ENCODE data around the gene HBEGF.

Gene HBEGF

DNA sequence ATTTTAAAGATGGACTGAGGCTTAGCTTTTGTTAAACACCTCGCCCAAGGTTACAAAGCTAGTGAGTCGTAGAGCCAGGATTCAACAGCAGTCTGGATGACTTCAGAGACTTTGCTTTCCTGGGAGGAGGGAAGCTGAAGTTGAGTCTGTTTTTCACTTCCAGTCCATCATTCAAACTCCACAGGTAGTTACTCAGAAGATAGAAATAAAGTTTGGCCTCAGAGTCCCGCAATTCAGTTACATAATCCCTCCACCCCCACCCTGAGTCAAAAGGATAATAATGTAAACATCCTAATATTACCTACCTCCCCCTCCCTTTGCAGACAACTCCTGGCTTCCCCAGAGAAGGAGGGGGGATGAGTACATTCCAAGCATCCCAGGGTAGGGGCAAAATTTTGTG is 8.1 kb downstream of the HBEGF start:
- DNase-seq (ENCODE audit: low read depth in 1 of 2, low spot score in 1 of 2): no peak

DNA sequence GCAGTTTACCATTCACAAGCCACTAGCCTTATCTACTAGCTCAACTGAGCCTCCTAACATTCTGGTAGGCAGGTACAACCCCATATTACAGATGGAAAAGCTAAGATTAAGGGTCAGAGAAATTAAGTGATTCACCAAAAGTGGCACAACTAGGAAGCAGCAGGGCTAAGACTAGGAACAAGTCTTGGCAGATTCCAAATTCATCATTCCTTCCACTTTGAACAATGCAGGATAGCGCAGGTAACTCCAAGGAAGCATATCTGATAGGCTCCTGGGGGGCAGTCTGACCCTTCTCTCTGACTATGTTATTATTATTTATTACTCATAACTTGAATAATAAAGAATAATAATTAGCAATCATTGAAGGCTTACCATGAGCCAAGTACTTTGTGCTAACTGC is 8.5 kb downstream of the HBEGF start:
- DNase-seq (ENCODE audit: low read depth in 1 of 2, low spot score in 1 of 2): no peak

DNA sequence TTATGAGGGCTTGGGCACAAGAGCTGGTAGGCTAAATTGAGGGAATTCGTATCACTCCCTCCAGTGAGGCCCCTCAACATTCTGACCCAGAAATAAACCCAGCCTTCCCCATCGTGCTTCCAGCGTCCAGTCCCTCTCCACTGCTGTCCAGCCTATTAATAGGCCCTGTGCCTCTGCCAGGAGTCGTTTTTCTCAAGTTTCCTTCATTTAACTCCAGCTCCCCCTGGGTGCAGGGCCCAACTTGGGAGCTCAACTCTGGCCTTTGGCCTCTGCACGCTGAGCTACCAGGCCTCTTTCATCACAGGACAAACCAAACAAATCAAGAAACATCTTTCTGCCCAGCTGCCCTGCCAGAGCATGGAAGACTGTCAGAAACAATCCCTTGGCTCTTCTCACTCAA is 10.0 kb downstream of the HBEGF start:
- DNase-seq (ENCODE audit: low read depth in 1 of 2, low spot score in 1 of 2): no peak

DNA sequence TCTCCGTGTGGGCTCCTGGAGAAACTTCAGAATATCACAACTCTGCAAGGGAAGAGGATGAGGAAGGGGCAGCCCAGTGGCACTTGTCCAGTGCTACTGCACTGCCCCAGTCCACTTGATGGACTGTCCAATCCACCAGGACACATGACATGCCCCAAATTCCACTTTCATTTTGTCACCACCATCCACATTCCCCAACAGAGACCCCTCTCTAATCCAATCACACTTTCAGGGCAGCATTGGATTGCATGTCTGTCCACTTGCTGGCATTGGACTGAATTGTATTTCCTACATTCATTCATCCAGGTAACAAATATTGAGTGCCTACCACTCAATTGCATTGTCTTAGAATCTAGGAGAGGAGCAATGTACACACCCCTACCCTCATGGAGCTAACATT is 14.8 kb downstream of the HBEGF start:
- DNase-seq (ENCODE audit: low read depth in 1 of 2, low spot score in 1 of 2): no peak

DNA sequence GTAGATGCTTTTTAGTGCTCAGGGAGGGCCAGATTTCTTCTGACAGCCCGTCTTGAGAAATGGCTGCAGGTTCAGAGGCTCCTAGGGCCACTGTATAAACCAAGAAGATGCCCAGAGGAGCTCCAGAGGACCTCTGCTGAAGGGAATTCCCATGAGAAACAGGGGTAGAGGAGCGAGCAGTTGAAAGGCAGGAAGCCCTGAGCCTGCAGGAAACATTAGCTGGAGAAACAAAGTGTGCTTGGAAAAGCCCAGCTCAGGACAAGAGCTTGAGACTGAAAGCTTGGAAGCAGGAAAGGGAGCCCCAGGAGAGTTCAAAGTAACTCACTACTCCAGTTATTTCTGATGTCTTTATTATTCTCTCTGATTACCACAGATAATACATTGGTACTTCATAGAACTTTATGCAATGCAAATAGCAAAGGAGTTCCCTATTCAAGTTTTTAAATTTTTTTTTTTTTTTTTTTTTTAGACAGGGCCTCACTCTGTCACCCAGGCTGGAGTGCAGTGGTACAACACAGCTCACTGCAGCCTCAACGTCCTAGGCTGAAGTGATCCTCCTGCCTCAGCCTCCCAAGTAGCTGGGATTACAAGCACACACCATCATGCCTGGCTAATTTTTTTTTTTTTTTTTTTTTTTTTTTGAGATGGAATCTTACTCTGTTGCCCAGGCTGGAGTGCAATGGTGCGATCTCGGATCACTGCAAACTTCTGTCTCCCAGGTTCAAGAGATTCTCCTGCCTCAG is 16.5 kb downstream of the HBEGF start:
- no peak for DNase-seq (ENCODE audit: low read depth in 1 of 2, low spot score in 1 of 2)

DNA sequence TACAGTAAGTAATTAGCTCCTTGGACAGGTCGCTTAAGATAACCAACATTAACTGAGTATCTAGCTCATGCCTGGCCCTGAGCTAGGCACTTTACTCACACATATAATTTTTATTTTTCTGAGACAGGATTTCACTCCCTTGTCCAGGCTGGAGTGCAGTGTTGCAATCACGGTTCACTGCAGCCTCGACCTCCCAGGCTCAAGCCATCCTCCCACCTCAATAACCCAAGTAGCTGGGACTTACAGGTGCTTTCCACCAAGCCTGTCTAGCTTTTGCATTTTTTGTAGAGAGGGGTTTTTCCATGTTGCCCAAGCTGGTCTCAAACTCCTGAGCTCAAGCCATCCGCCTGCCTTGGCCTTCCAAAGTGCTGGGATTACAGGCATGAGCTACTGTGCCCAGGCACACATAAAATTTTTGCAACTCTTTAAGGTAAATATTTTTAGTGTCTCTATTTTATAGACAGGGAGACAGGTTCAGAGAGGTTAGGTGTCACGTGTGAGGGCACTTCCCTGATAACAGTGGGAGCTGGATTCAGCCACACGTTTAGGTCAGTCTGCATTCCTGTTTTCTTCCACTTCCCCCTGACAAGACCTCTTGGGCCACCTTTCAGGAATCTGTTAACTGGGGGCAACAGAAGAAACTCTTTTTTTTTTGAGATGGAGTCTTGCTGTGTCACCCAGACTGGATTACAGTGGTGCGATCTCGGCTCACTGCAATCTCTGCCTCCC is 18.2 kb downstream of the HBEGF start:
- no peak for DNase-seq (ENCODE audit: low read depth in 1 of 2, low spot score in 1 of 2)

DNA sequence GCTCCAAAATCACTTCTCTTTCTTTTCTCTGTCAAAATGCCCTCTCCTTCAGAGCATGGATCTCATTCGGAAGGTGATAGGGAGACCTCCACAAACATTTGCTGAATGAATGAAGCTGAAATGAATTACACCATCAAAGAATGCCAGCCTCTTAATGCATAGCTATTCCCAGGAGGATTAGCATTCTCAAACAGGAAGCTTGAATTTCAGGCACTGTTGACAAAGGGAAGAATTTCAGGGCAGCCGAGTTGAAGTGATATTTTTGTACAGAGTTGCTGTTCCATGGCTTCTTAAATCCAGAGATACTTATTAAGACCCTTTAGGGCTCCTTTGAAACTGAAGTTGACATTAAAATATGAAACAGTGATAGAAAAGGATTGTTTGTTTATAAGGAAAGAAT is 18.8 kb downstream of the HBEGF start:
- no peak for DNase-seq (ENCODE audit: low read depth in 1 of 2, low spot score in 1 of 2)

DNA sequence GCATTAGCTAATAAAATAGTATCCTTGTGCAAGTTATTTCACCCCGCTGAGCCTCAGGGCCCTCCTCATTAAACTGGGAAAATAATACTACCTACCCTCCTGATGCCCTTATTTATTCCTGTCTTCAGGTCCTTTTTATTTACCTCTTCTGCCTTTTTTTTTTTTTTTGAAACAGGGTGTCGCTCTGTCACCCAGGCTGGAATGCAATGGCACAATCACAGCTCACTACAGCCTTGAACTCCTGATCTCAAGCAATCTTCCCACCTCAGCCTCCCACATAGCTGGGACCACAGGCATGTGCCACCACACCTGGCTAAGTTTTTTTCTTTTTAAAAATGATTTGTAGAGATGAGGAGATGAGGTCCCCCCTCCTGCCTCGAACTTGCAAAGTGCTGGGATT is 20.9 kb downstream of the HBEGF start:
- no peak for DNase-seq (ENCODE audit: low read depth in 1 of 2, low spot score in 1 of 2)

DNA sequence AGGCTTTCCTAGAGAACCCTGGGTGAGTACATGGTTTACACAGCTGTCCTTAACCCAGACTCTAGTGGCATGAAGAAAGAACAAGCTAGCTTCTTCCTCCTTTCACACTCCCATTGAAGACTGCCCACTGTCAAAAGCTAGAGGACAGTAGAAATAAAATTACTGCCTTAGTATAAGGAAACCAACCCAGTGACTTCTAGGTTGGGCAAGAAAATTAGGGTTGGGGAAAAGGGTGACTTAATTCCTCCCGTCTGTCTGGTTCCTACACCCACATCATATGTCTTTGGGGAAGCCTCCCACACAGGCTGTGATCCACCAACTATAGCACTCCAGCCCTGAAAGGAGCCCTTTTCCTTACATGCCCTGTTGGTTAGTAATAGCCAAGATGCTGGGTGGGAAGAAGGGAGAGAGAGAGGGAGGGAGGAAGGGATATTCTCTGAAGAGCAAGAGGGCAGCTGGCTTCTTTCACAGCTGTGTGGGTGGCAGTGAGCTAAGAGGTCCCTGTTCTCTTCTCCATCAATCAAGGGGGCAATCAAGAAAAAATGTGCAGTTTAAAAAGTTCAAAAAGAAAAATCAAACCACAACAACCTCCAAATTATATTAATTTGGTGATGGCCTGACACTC is 21.7 kb downstream of the HBEGF start:
- no peak for DNase-seq (ENCODE audit: low read depth in 1 of 2, low spot score in 1 of 2)

DNA sequence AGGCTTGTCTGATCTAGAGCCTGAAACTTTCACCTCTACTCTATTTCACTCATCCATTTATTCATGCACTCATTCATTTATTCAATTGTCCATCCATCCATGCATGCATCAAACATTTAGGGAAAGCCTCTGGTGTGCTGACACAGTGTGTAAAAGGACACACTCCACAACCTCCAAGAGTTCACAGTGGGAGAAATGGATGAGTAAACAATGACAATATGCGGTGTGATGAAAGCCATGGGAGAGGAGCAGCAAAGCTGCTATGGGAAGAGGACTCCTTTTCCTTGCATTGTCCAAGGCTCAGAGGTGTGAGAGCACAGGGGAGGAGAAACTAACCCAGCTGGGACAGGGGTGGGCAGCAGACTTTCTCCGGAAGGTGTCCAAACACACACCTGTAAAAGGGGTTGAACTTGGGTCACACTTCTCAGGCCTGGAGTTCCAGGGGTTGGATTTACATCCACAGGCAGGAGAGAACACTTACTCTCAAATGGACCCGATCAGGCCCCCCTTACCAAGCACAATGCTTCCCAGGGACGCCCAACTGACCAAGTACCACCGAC is 22.3 kb downstream of the HBEGF start:
- no peak for DNase-seq (ENCODE audit: low read depth in 1 of 2, low spot score in 1 of 2)

DNA sequence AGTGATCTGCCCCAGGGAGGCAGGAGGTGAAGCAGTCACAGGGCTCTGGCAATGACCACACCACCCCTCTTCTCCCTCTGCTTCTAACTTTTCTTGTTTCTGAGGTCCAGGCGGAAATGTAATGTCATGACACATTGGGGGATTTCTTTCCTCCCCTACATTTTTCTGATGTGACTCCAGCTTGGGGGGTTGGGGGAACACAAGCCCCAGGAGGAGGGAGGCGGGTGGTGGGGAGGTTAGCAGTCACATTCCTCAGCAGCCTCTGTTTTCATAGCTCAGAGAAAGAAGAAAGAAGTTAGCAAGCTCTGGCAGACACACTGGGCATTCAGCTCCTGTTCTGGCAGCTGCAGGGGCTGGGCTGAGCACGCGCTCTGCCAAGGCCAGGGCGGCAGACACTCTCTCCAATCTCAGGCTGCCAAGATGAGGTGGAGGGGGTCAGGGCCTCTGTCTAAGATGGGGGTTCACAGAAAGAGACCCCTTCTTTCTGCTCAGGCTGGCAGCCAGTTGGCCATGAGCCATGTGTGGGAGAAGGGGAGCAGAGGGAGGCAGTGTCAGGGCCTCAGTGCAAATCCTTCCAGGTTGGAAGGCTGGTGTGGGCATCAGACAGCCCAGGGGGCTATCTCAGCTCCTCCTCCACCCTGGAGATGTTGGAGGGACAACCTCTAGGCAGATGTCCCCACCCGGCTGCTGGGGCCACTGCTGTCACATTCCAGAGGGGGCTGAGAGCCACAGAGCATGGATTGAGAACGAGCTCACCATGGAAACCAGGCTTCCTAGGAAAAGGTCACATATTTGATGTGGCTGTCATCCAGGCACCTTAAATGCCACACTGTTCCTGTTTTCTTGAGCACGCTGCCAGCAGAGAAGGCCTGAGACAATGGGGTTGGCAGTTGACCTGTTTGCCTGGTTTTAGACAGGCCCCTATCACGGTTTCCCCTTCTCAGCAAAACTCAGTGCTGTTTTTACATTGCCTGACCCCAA is 23.4 kb downstream of the HBEGF start:
- no peak for DNase-seq (ENCODE audit: low read depth in 1 of 2, low spot score in 1 of 2)

DNA sequence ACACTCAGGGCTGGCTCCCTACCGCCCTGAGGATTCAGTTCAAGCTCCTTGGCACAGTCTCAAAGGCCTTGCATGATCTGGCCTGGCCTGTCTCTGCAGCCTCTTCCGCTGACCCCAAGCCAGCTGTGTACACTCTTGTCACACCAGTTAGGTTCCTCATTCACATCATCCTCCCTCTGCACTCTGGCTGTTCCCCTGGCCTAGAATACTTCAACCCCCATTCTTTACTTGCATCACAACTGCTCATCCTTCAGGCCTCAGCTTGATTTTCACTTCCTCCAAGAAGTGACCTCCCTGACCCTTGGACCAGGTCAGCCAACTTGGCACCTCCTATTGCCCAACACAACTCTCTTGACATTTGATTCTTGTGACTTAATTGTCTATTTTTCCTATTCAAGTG is 24.6 kb downstream of the HBEGF start:
- no peak for DNase-seq (ENCODE audit: low read depth in 1 of 2, low spot score in 1 of 2)

DNA sequence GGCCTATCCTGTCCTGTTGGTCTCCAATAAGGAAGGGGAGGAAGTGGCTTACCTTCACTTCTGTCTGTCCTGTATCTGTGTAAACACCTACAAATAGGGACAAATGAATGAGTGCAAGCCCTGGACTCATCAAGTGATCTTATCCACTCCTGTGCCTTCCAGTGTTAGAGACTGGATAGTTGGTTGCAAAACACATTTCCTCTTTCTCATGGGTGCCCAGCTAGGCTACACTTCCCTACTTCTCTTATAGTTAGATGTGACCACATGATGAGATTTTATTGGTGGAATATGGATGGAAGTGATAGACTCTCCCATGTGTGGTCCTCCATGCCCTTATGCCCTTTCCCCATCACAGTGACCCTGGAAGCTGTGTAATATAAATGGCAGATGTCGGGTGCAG is 26.6 kb downstream of the HBEGF start:
- DNase-seq (ENCODE audit: low read depth in 1 of 2, low spot score in 1 of 2): no peak

DNA sequence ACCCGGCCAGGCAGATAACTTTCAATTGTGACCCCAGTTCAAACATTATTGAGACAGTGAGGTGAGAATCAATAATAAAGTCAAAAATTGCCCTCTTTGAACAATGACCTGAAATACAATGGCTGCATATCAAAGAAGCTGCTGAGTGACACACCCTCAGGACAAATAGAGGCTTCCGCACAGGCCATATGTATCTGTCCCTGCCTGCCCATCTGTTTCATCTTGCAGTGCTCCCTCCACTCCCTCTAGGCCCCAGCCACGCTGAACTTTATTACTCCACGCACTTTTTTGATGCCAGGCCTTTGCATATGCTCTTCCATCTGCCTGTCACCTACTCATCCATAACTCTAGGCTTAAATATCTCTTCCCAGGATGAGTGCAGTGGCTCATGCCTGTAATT is 27.6 kb downstream of the HBEGF start:
- DNase-seq (ENCODE audit: low read depth in 1 of 2, low spot score in 1 of 2): no peak

DNA sequence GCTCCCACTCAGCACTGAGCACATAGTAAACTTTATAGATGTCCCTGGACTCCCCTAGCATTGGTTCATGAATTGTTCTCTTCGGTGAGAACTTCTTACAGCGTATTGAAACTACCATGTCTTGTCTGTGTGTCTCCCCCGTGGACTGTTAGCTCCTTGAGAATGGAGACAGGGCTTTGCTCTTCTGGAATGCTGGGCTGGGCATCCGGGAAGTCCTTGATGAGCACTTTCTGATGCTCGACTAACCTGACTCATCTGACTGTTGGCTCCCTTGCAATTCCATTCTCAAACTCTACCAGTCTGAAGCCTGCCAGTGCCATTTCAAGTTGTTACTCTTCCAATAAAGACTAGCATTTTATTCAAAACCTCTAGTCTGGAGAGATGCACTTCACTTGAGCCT is 28.5 kb downstream of the HBEGF start:
- no peak for DNase-seq (ENCODE audit: low read depth in 1 of 2, low spot score in 1 of 2)

DNA sequence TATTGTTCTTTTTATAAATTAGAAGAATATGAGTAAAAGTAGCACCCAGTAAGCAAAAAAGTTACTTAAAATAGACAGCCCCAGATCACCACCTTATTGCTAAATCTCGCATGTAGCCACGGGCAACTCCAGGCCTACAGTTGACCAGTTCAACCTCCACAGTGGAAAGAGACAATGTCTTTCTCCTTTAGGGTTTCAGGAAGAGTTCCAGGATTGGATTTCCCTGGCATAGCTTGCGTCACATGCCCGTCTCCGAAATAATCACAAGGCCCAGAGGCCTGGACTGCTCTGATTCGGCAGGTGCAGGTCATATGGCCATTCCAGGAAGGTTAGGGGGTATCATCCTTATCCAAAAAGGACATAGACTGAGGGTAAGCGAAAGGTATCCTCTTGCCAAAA is 33.6 kb downstream of the HBEGF start:
- no peak for DNase-seq (ENCODE audit: low read depth in 1 of 2, low spot score in 1 of 2)

DNA sequence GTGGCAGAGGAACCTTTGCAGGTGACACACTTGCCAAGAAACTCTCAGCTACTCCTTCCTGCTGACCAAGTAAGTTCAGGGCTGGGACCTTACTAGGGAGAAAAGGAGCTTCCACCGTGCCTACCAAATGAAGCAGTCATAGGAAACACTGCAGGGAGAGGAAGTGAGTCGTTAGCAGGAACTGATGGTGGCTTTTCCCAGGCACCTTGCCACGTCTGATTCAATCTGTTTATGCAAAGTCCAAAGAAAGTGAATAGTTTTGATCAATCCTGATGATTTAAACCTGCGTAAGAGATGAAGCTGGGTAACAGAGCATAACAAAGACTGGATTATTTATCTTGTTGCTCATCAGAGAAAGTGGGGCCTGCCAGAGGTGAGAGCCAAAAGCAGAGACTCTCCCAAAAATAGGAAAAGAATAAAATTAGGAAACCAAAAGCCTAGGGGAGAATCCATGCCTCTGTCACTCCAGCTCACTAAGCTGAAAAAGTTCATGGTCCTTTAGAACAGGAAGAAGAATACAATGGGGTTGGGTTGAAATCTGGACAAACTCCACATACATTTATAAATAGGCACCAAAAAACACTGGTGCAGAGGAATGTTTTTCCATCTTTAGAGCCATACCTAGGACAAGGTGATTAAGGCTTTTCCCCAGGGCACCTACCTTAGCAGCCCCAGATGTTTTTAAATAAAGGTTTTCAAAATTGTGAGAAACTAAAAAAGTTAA is 34.2 kb downstream of the HBEGF start:
- no peak for DNase-seq (ENCODE audit: low read depth in 1 of 2, low spot score in 1 of 2)

DNA sequence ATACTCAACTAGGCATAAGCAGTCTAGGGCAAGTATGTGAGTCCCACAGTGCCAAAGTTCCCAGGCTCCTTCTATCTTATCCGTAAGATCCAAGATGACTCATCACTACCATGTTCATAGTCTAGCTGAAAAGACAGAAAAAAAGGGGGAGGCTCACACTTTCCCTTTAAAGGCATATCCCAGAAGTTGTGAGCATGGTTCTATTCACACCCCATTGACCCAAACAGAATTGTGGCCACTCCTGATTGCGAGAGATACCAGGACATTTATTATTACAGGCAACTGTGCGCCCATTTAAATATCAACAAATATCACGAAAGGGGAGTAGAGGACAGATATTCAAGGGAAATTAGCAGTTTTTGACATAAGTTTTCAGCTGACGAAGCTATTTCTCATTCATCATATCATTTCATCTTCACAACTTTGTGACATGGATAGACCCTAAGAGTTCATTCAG is 35.4 kb downstream of the HBEGF start:
- no peak for DNase-seq (ENCODE audit: low read depth in 1 of 2, low spot score in 1 of 2)

DNA sequence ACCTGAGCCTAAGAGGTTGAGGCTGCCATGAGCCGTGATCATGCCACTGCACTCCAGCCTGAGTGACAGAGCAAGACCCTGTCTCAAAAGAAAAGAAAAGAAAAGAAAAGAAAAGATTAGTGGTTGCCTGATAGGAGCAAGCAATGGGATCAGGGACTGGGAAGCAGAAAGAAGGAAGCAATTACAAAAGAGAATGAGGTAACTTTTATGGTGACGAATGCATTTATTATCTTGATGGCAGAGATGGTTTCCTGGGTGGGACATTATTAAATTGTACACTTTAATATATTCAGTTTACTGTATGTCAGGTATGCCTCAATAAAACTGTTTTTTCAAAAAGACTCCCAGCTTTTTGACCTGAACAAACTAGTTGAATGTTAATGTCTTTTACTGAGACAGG is 36.0 kb downstream of the HBEGF start:
- DNase-seq (ENCODE audit: low read depth in 1 of 2, low spot score in 1 of 2): no peak

DNA sequence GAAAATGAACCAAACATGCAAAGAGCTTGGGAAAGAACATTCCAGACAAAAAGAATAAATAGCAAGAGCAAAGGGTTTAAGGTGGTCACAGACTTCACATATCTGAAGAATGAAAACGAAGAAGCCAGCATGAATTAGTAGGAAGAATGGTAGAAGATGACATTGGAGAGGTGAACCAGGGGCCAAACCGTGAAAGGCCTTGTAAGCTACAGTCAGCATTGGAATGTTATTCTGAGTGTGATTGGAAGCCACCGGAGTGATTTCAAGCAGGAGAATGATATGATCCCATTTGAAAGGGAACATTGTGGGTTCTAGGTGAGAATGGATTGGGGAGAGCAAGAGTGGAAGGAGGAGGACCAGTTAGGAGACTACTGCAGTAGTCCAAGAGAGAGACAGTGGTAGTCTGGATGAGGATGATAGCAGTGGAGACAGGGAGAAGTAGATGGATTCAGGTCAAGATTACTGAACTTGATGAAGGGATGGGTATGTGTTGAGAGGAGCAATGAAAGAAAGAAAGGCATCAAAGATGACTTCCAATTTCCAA is 36.6 kb downstream of the HBEGF start:
- no peak for DNase-seq (ENCODE audit: low read depth in 1 of 2, low spot score in 1 of 2)

All from stimulated activated CD4-positive, alpha-beta T cell treated with anti-CD3 and anti-CD28 coated beads, Interleukin-15, amount 100 ng/mL, for 1 hour (primary cell).